Measurements from ENCODE around the gene SCPEP1.

SCPEP1 gene

DNA sequence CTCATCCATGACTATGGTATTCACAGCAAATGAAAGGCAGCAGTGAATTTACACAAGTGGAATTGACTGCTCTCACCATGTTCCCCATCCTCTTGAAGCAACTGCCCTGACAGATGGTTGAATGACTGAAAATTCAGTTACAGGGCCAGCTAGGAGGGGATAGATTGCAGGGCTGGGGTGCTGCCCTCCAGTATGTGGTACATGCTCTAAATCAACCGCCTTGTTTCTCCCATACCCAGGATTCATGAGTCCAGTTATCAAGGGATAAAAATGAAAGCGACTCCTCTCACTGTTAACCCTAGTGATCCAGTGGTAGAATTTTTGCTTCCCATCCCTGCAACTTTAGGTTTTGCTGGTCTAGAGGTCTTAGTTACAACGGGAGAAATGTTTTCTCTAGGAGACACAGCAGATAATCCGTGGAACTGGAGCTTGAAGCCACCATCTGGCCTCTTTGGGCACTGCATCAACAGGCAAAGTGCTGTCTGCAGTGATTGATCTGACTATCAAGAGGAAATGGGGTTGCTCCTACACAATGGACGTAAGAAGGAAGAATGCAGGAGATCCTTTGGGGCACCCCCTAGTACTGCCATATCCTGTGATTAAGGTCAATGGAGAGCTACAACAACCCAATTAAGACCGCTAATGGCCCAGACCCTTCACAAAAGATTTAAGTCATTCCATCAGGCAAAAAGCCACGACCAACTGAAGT is 32.0 kb downstream of the SCPEP1 start:
- Histone ChIP-seq H3K4me3 (ENCODE audit: severe bottlenecking) (no peak overlapping the region), H3K36me3 (ENCODE audit: low read depth) (no peaks in the 10 kb centered on the region)
- ATAC-seq (ENCODE audit: low read depth), result peak; percentile 90

DNA sequence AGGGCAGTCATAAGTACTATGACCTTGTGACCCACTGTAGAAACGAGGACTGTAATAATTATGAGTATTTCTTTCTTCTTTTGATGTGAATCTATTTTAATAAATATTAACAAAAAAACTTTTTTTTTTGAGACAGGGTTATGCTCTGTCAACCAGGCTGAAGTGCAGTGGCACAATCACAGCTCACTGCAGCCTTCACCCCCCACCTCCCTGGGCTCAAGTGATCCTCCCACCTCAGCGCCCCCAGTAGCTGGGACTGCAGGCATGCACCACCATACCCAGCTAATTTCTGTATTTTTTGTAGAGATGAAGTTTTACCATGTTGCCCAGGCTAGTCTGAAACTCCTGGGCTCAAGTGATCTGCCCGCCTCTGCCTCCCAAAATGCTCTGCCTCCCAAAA is 32.6 kb downstream of the SCPEP1 start:
- Histone ChIP-seq H3K4me1 (ENCODE audit: insufficient read depth, poor library complexity, severe bottlenecking) (no peaks in the 10 kb centered on the region), H3K36me3 (ENCODE audit: low read depth) (no peaks in the 10 kb centered on the region), H3K9me3 (ENCODE audit: severe bottlenecking) (no peaks in the 10 kb centered on the region), H3K27me3 (ENCODE audit: insufficient read depth, poor library complexity, severe bottlenecking) (no peaks in the 10 kb centered on the region), H3K4me3 (ENCODE audit: severe bottlenecking) (no peak overlapping the region), H3K27ac (ENCODE audit: poor library complexity, severe bottlenecking) (no peak overlapping the region)
- DNase-seq (ENCODE audit: low spot score) (no peak), ATAC-seq (ENCODE audit: low read depth) (no peak)
- TF ChIP-seq, protein P1, sequence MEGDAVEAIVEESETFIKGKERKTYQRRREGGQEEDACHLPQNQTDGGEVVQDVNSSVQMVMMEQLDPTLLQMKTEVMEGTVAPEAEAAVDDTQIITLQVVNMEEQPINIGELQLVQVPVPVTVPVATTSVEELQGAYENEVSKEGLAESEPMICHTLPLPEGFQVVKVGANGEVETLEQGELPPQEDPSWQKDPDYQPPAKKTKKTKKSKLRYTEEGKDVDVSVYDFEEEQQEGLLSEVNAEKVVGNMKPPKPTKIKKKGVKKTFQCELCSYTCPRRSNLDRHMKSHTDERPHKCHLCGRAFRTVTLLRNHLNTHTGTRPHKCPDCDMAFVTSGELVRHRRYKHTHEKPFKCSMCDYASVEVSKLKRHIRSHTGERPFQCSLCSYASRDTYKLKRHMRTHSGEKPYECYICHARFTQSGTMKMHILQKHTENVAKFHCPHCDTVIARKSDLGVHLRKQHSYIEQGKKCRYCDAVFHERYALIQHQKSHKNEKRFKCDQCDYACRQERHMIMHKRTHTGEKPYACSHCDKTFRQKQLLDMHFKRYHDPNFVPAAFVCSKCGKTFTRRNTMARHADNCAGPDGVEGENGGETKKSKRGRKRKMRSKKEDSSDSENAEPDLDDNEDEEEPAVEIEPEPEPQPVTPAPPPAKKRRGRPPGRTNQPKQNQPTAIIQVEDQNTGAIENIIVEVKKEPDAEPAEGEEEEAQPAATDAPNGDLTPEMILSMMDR (IDR thresholded peaks at IDR 0.05; ENCODE audit: poor library complexity, severe bottlenecking), result no peak

More for the DNA sequence above, 32.0 kb downstream of the SCPEP1 start:
- no peak overlapping the region for H3K27ac ChIP-seq (ENCODE audit: poor library complexity, severe bottlenecking)
- H3K27me3 ChIP-seq (ENCODE audit: insufficient read depth, poor library complexity, severe bottlenecking), result no peaks in the 10 kb centered on the region
- no peaks in the 10 kb centered on the region for H3K9me3 ChIP-seq (ENCODE audit: severe bottlenecking)
- no peaks in the 10 kb centered on the region for H3K4me1 ChIP-seq (ENCODE audit: insufficient read depth, poor library complexity, severe bottlenecking)
- TF ChIP-seq, protein P1 (IDR thresholded peaks at IDR 0.05; ENCODE audit: poor library complexity, severe bottlenecking), result peak; percentile 80
- no peak for DNase-seq (ENCODE audit: low spot score)

DNA sequence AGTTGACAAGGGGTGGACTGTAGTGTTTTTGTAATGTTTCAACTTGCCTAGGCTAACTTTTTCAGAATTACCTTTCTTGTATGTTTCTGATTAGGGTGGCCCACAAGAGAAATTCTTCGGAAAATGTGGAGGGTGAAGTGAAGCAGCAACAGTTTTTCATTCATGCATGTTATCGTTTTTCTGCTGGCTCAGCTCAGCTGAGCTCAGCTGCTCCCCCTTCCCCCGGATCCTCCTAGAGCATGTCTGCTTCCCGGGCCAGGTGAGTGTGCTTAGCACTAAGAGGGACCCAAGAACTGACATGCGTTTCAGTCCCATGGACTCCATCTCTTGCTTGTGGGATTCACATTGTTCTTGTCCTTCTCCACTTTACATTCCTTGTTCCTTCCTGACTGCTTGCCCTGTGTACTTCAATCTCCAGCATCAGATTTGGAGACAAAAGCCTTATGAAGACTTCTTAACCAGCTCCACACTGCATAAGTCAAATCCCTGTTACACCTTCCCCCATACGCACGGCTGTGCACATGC is 33.6 kb downstream of the SCPEP1 start:
- Histone ChIP-seq H3K9me3 (ENCODE audit: severe bottlenecking) (no peaks in the 10 kb centered on the region), H3K36me3 (ENCODE audit: low read depth) (no peaks in the 10 kb centered on the region), H3K27me3 (ENCODE audit: insufficient read depth, poor library complexity, severe bottlenecking) (no peaks in the 10 kb centered on the region), H3K27ac (ENCODE audit: poor library complexity, severe bottlenecking) (no peak overlapping the region), H3K4me1 (ENCODE audit: insufficient read depth, poor library complexity, severe bottlenecking) (peaks cover 1% of the 10 kb centered on the region), H3K4me3 (ENCODE audit: severe bottlenecking) (no peak overlapping the region)
- TF ChIP-seq, protein P1 (IDR thresholded peaks at IDR 0.05; ENCODE audit: poor library complexity, severe bottlenecking), result no peak
- no peak for DNase-seq (ENCODE audit: low spot score)
- ATAC-seq (ENCODE audit: low read depth), result no peak

DNA sequence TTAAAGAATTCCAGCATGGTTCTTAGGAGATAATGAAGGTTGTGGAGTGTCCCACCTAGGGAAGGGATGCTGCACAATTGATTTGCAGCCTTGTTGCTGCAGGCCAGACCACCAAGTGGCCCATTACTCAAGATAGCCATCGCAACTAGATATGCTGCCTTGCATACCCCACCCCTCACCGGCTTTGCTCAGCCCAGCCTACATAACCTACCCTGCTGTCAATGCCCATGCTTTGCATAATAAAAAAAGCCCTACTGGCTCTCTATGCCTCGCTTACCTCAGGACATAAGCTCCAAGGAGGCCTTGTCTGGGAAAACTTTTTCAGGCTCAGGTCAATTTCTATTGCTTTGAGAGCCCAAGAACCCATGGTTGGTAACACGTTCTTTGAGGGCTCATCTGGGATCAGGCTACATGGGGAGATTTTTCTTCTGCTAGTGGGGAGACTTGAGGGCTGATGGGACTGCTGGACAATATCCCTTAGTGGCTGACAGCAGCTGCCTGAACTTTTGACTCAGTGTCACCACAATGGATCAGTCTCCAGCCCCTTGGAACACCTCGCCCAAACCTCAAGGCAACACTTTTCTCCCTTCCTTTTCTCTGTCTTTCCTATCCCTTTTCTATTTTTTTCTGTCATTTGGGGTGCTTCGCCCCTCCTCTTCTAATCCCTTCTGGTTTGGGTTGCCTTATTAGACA is 38.3 kb downstream of the SCPEP1 start:
- Histone ChIP-seq H3K4me3 (ENCODE audit: severe bottlenecking) (no peak overlapping the region), H3K9me3 (ENCODE audit: severe bottlenecking) (no peaks in the 10 kb centered on the region), H3K27me3 (ENCODE audit: insufficient read depth, poor library complexity, severe bottlenecking) (no peaks in the 10 kb centered on the region), H3K27ac (ENCODE audit: poor library complexity, severe bottlenecking) (no peak overlapping the region), H3K4me1 (ENCODE audit: insufficient read depth, poor library complexity, severe bottlenecking) (peaks cover 7% of the 10 kb centered on the region), H3K36me3 (ENCODE audit: low read depth) (no peaks in the 10 kb centered on the region)
- TF ChIP-seq, protein P1 (IDR thresholded peaks at IDR 0.05; ENCODE audit: poor library complexity, severe bottlenecking), result no peak
- DNase-seq (ENCODE audit: low spot score) (no peak), ATAC-seq (ENCODE audit: low read depth) (no peak)

DNA sequence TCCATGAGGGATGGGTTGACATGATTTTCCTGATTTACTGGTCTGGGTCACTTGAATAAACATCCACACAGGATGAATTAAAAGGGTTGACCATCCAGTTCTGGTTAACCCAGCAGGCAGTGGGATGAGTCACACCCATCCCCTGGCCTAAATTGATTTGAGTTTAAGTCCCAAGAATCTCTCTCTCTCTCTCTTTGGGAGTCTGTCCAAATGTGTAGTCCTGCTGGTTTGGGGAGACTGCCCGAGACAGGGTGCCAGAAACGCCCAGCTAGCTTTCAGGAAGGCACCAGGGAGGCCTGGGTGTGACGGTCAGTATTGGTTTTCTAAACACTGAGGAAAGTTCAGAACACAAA is 38.8 kb downstream of the SCPEP1 start:
- no peaks in the 10 kb centered on the region for H3K27me3 ChIP-seq (ENCODE audit: insufficient read depth, poor library complexity, severe bottlenecking)
- TF ChIP-seq, protein P1 (IDR thresholded peaks at IDR 0.05; ENCODE audit: poor library complexity, severe bottlenecking), result no peak
- no peak overlapping the region for H3K27ac ChIP-seq (ENCODE audit: poor library complexity, severe bottlenecking)
- no peaks in the 10 kb centered on the region for H3K9me3 ChIP-seq (ENCODE audit: severe bottlenecking)
- no peaks in the 10 kb centered on the region for H3K36me3 ChIP-seq (ENCODE audit: low read depth)
- ATAC-seq (ENCODE audit: low read depth) (peak; percentile 30), DNase-seq (ENCODE audit: low spot score) (no peak)
- H3K4me3 ChIP-seq (ENCODE audit: severe bottlenecking), result no peak overlapping the region
- H3K4me1 ChIP-seq (ENCODE audit: insufficient read depth, poor library complexity, severe bottlenecking), result peaks cover 10% of the 10 kb centered on the region
